Parathyroid adenoma (tissue), 2 donors: ENCODE results near the gene DOCK2.

Source experiments
- H2AFZ ChIP-seq: fragments of 300-600 bp; sonication (generic); one replicate; pipeline ENCODE4 v1.7.0; 2017; ENCODE audit warnings: antibody characterized with exemption, mild to moderate bottlenecking
- H3K27ac ChIP-seq: fragments of 300-600 bp; sonication (generic); one replicate; pipeline ENCODE4 v1.7.0; 2017
- H3K27me3 ChIP-seq: fragments of 300-600 bp; sonication (generic); one replicate; pipeline ENCODE4 v1.7.0; 2017; ENCODE audit warnings: low read length; ENCODE audit not compliant: control insufficient read depth, insufficient read depth
- H3K36me3 ChIP-seq: fragments of 300-600 bp; sonication (generic); one replicate; pipeline ENCODE4 v1.7.0; 2017; ENCODE audit warnings: low read length; ENCODE audit not compliant: control insufficient read depth, insufficient read depth
- H3K4me1 ChIP-seq: fragments of 300-600 bp; sonication (generic); one replicate; pipeline ENCODE4 v1.7.0; 2017; ENCODE audit warnings: control low read depth
- H3K4me2 ChIP-seq: fragments of 300-600 bp; sonication (generic); one replicate; pipeline ENCODE4 v1.7.0; 2017; ENCODE audit warnings: low read length
- H3K4me3 ChIP-seq: fragments of 300-600 bp; sonication (generic); one replicate; pipeline ENCODE4 v1.7.0; 2017; ENCODE audit warnings: low read depth, low read length
- H3K79me2 ChIP-seq: fragments of 300-600 bp; sonication (generic); one replicate; pipeline ENCODE4 v1.7.0; 2017; ENCODE audit warnings: control low read depth
- H3K9ac ChIP-seq: fragments of 300-600 bp; sonication (generic); one replicate; pipeline ENCODE4 v1.7.0; 2017; ENCODE audit warnings: mild to moderate bottlenecking
- H3K9me3 ChIP-seq: fragments of 300-600 bp; sonication (generic); one replicate; pipeline ENCODE4 v1.7.0; 2017; ENCODE audit warnings: low read length; ENCODE audit not compliant: control insufficient read depth
- CTCF ChIP-seq: fragments of 300-600 bp; sonication (generic); IDR thresholded peaks from one replicate; pipeline ENCODE4 v1.7.0; 2017; ENCODE audit warnings: antibody characterized with exemption, mild to moderate bottlenecking
- donor health status: primary hyperparathyroidism.

The DOCK2 gene

DNA sequence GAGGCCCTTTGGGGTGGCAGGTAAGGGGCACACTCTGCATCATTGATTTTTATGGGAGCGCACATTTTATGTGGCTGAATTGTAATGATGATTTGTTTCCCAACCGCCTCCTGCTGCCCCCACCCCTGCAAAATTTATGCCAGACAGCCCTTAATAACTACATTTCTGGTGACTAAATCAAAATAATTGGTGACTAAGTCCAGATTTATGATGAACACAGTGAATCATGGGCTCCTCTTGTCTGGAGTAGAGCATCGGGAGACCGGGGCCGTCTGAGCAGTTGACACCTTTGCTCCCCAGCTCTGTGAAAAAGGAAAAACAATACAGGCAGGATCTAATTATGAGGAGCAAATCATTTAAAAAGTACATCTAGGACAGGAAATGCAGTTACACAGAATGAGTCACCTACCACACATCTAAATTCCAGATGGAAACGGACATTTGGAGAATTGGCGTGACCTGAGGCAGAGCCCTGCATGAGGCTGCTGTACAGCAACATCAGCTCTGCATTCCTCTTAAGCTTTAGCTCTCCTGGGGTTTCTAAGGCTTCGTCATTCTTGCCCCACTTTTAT, 58.9 kb downstream of the DOCK2 start:
- Histone ChIP-seq H3K27ac (no peak overlapping the region), H3K4me1 (no peaks in the 10 kb centered on the region), H2AFZ (no peak overlapping the region), H3K27me3 (no peaks in the 10 kb centered on the region), H3K9me3 (no peaks in the 10 kb centered on the region), H3K4me3 (no peak overlapping the region), H3K9ac (no peak overlapping the region), H3K36me3 (no peaks in the 10 kb centered on the region), H3K4me2 (no peak overlapping the region), H3K79me2 (no peaks in the 10 kb centered on the region)
- TF ChIP-seq CTCF: no peak

- H3K27me3 ChIP-seq: no peaks in the 10 kb centered on the region
- H3K36me3 ChIP-seq: no peaks in the 10 kb centered on the region
- no peak overlapping the region for H3K4me2 ChIP-seq
- no peaks in the 10 kb centered on the region for H3K79me2 ChIP-seq
- no peak overlapping the region for H3K27ac ChIP-seq
- no peak overlapping the region for H2AFZ ChIP-seq
- no peaks in the 10 kb centered on the region for H3K9me3 ChIP-seq
- H3K9ac ChIP-seq: no peak overlapping the region
- H3K4me3 ChIP-seq: no peak overlapping the region
- TF ChIP-seq CTCF: no peak
- H3K4me1 ChIP-seq: no peaks in the 10 kb centered on the region
Observed at GRCh38 chr5:169696621-169697510, 59.8 kb downstream of the DOCK2 start.

GRCh38 chr5:169697511-169697890, 60.4 kb downstream of the DOCK2 start:
- H3K4me3 ChIP-seq: no peak overlapping the region
- H3K4me2 ChIP-seq: no peak overlapping the region
- H3K9me3 ChIP-seq: no peaks in the 10 kb centered on the region
- H2AFZ ChIP-seq: no peak overlapping the region
- H3K4me1 ChIP-seq: no peaks in the 10 kb centered on the region
- H3K27me3 ChIP-seq: no peaks in the 10 kb centered on the region
- no peaks in the 10 kb centered on the region for H3K79me2 ChIP-seq
- no peak overlapping the region for H3K27ac ChIP-seq
- H3K36me3 ChIP-seq: no peaks in the 10 kb centered on the region
- no peak overlapping the region for H3K9ac ChIP-seq
- TF ChIP-seq CTCF: no peak

DNA sequence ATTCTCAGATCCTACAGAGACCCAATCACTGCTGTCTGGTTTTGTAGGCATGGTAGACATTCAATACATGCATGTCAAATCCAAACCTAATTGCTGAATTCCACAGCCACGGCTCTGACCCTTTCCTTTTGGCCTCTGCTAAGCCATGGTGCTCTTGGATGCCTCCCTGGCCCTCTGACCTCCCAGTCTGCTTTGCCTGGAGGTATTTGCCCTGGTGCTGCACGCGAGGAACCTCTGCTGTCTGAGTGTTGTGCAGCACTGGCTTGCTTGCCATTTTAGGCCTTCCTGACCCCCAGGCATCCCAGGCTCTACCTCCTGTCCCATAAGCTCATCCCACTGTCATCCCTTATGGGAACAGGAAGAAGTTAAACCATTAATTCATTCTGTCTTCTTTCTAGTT, 60.9 kb downstream of the DOCK2 start:
- no peak overlapping the region for H2AFZ ChIP-seq
- H3K9ac ChIP-seq: no peak overlapping the region
- no peaks in the 10 kb centered on the region for H3K27me3 ChIP-seq
- H3K4me3 ChIP-seq: no peak overlapping the region
- H3K36me3 ChIP-seq: no peaks in the 10 kb centered on the region
- TF ChIP-seq CTCF: no peak
- no peak overlapping the region for H3K27ac ChIP-seq
- H3K4me2 ChIP-seq: no peak overlapping the region
- H3K9me3 ChIP-seq: no peaks in the 10 kb centered on the region
- no peaks in the 10 kb centered on the region for H3K4me1 ChIP-seq
- no peaks in the 10 kb centered on the region for H3K79me2 ChIP-seq

DNA sequence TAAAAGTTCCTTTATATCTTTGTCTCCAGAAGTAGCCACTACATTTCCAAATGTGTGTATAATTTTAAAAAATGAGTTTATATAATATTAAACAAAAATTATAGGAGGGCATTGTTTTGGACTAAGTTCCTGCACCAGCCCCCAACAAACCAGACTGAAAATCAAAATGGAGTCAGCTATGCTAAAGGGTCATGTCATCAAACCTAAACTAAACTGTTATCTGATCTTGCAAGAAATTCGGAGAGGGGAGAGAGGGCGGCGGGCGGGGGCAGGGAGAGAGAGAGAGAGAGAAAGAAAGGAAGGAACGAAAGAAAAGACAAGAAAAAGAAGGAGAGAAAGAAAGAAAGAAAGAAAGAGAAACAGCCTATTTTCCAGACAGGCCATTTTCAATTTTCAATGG, 63.5 kb downstream of the DOCK2 start:
- Histone ChIP-seq H3K4me2 (no peak overlapping the region), H3K27ac (no peak overlapping the region), H3K4me3 (no peak overlapping the region), H3K27me3 (no peaks in the 10 kb centered on the region), H3K9me3 (no peaks in the 10 kb centered on the region), H3K4me1 (no peaks in the 10 kb centered on the region), H3K9ac (no peak overlapping the region), H3K79me2 (no peaks in the 10 kb centered on the region), H2AFZ (no peak overlapping the region), H3K36me3 (no peaks in the 10 kb centered on the region)
- no peak for TF ChIP-seq CTCF
